ENCODE results near the gene MPRIP.

The MPRIP gene

DNA sequence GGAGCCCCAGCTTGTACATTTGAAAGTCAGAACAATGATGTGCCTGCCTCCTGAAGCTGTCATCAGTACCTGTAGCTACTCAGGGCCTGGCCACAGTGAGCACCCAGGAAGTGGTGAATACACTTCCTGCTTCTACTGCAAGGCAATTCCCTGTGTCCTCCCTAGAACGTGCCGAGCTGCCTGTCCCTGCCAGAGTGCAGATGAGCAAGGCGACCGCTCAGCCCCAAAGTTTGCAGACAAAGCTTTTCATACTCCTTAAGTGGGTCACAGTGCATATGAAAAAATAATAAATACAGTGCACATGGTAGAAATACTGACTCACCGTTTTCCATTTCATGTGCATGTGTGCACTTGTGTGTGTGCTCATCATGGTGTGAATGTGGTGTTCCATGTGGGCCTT lies 77.3 kb downstream of the MPRIP start:
- Histone ChIP-seq H3K27me3 (ENCODE audit: insufficient read depth, low read length) (no peaks in the 10 kb centered on the region), H3K9ac (ENCODE audit: low read depth, low read length) (no peak overlapping the region), H3K9me3 (ENCODE audit: insufficient read depth, low read depth, low read length) (no peaks in the 10 kb centered on the region), H3K27ac (ENCODE audit: low read depth, low read length) (no peak overlapping the region), H3K4me1 (ENCODE audit: insufficient read depth, low read length) (no peaks in the 10 kb centered on the region), H3K36me3 (ENCODE audit: insufficient read depth, low read length) (no peaks in the 10 kb centered on the region), H3K4me3 (ENCODE audit: low read length) (no peak overlapping the region)
- 94% methylated on average over 5 of the region's 5 CpGs for WGBS

- H3K27me3 ChIP-seq (ENCODE audit: insufficient read depth, low read length), result no peaks in the 10 kb centered on the region
- no peaks in the 10 kb centered on the region for H3K9me3 ChIP-seq (ENCODE audit: insufficient read depth, low read depth, low read length)
- no peak overlapping the region for H3K9ac ChIP-seq (ENCODE audit: low read depth, low read length)
- no peak overlapping the region for H3K4me3 ChIP-seq (ENCODE audit: low read length)
- no peak overlapping the region for H3K27ac ChIP-seq (ENCODE audit: low read depth, low read length)
- WGBS, result 92% methylated on average over 4 of the region's 4 CpGs
- no peaks in the 10 kb centered on the region for H3K4me1 ChIP-seq (ENCODE audit: insufficient read depth, low read length)
- no peaks in the 10 kb centered on the region for H3K36me3 ChIP-seq (ENCODE audit: insufficient read depth, low read length)
Measured at GRCh38 chr17:17120294-17120693, 78.0 kb downstream of the MPRIP start.

DNA sequence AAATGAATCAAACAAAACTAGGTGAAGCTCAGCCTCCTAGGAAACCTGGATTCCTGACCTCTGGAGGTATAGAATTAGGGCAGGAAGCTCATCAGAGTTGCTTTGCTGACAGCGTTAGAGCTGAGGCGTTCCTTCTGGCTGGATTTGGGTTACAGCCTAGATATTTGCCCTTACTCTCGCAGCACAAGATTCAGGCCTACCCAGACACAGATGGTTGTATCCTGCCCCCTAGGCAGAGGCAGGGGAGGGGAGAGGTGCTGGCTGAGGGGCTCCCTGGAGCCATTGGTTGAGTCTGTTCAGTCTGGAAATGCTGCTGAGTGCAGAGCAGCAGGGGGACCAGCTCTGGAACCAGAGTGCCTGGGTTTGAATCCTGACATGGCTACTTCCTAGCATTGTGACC lies 78.4 kb downstream of the MPRIP start:
- no peak overlapping the region for H3K4me3 ChIP-seq (ENCODE audit: low read length)
- no peaks in the 10 kb centered on the region for H3K27me3 ChIP-seq (ENCODE audit: insufficient read depth, low read length)
- H3K27ac ChIP-seq (ENCODE audit: low read depth, low read length), result no peak overlapping the region
- no peaks in the 10 kb centered on the region for H3K9me3 ChIP-seq (ENCODE audit: insufficient read depth, low read depth, low read length)
- H3K4me1 ChIP-seq (ENCODE audit: insufficient read depth, low read length), result no peaks in the 10 kb centered on the region
- H3K36me3 ChIP-seq (ENCODE audit: insufficient read depth, low read length), result no peaks in the 10 kb centered on the region
- WGBS, result 86% methylated on average over 3 of the region's 3 CpGs
- no peak overlapping the region for H3K9ac ChIP-seq (ENCODE audit: low read depth, low read length)

- Histone ChIP-seq H3K4me3 (ENCODE audit: low read length) (no peak overlapping the region), H3K9me3 (ENCODE audit: insufficient read depth, low read depth, low read length) (no peaks in the 10 kb centered on the region), H3K27me3 (ENCODE audit: insufficient read depth, low read length) (no peaks in the 10 kb centered on the region), H3K36me3 (ENCODE audit: insufficient read depth, low read length) (no peaks in the 10 kb centered on the region), H3K27ac (ENCODE audit: low read depth, low read length) (no peak overlapping the region), H3K4me1 (ENCODE audit: insufficient read depth, low read length) (no peaks in the 10 kb centered on the region), H3K9ac (ENCODE audit: low read depth, low read length) (no peak overlapping the region)
- 81% methylated on average over 8 of the region's 8 CpGs for WGBS
Measured at GRCh38 chr17:17121162-17121561, 78.9 kb downstream of the MPRIP start.

DNA sequence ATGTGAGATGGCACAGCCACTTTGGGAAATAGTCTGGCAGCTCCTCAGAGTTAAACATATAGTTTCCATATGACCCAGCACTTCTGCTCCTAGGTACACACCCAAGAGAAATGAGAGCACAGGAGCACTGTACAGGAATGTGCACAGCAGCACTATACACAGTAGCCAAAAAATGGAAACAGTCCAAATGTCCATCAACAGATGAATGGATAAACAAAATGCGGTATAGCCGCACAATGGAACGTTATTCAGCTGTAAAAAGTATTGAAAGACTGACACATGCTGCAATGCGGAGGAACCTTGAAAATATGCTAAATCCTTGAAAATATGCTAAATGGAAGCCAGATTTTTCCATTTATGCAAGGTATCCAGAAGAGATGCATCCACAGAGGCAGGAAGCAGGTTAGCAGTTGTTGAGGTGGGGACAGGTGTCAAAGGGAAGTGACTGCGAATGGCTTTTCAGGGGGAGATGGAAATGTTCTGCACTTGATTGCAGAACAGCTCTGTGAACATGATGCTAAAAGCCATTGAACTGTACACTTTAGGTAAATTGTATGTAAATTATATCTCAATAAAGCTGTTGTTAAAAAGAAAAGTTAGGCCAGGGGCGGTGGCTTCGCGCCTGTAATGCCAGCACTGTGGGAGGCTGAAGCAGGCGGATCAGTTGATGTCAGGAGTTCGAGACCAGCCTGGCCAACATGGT lies 80.7 kb downstream of the MPRIP start:
- H3K9ac ChIP-seq (ENCODE audit: low read depth, low read length), result no peak overlapping the region
- no peaks in the 10 kb centered on the region for H3K9me3 ChIP-seq (ENCODE audit: insufficient read depth, low read depth, low read length)
- no peak overlapping the region for H3K27ac ChIP-seq (ENCODE audit: low read depth, low read length)
- no peaks in the 10 kb centered on the region for H3K4me1 ChIP-seq (ENCODE audit: insufficient read depth, low read length)
- no peak overlapping the region for H3K4me3 ChIP-seq (ENCODE audit: low read length)
- H3K27me3 ChIP-seq (ENCODE audit: insufficient read depth, low read length), result no peaks in the 10 kb centered on the region
- WGBS, result 97% methylated on average over 10 of the region's 10 CpGs
- no peaks in the 10 kb centered on the region; the same call in 1 of the 2 replicates for H3K36me3 ChIP-seq (ENCODE audit: insufficient read depth, low read length)

DNA sequence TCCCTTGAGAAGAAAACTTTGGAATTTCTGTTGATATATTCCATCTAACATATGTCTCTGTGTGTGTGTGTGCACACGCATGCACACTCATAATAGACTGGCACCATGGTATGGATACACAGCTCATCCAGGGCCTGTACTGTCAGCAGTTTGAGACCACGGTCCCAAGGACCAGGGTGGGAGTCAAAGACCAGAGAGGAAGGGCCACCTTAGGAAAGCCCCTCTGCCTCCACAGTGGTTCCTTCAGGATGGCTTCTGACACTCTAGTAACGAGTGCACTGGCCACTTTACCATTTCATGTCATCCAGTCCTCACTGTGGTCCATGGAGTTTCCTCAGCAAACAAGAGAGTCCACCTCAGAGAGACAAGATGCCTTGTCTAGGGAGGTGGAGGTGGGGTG lies 82.1 kb downstream of the MPRIP start:
- no peaks in the 10 kb centered on the region for H3K9me3 ChIP-seq (ENCODE audit: insufficient read depth, low read depth, low read length)
- no peak overlapping the region for H3K27ac ChIP-seq (ENCODE audit: low read depth, low read length)
- H3K9ac ChIP-seq (ENCODE audit: low read depth, low read length), result no peak overlapping the region
- H3K36me3 ChIP-seq (ENCODE audit: insufficient read depth, low read length), result no peaks in the 10 kb centered on the region; the same call in 1 of the 2 replicates
- H3K4me1 ChIP-seq (ENCODE audit: insufficient read depth, low read length), result no peaks in the 10 kb centered on the region
- H3K4me3 ChIP-seq (ENCODE audit: low read length), result no peak overlapping the region
- no peaks in the 10 kb centered on the region for H3K27me3 ChIP-seq (ENCODE audit: insufficient read depth, low read length)
- 99% methylated on average over 3 of the region's 3 CpGs for WGBS

- H3K9me3 ChIP-seq (ENCODE audit: insufficient read depth, low read depth, low read length), result no peaks in the 10 kb centered on the region
- H3K27me3 ChIP-seq (ENCODE audit: insufficient read depth, low read length), result no peaks in the 10 kb centered on the region
- no peak overlapping the region for H3K27ac ChIP-seq (ENCODE audit: low read depth, low read length)
- no peak overlapping the region for H3K4me3 ChIP-seq (ENCODE audit: low read length)
- whole genome bisulfite sequencing, result 90% methylated on average over 6 of the region's 6 CpGs
- H3K4me1 ChIP-seq (ENCODE audit: insufficient read depth, low read length), result no peaks in the 10 kb centered on the region
- H3K36me3 ChIP-seq (ENCODE audit: insufficient read depth, low read length), result no peaks in the 10 kb centered on the region; the same call in 1 of the 2 replicates
- no peak overlapping the region for H3K9ac ChIP-seq (ENCODE audit: low read depth, low read length)
Measured at GRCh38 chr17:17125136-17126084, 83.2 kb downstream of the MPRIP start.

DNA sequence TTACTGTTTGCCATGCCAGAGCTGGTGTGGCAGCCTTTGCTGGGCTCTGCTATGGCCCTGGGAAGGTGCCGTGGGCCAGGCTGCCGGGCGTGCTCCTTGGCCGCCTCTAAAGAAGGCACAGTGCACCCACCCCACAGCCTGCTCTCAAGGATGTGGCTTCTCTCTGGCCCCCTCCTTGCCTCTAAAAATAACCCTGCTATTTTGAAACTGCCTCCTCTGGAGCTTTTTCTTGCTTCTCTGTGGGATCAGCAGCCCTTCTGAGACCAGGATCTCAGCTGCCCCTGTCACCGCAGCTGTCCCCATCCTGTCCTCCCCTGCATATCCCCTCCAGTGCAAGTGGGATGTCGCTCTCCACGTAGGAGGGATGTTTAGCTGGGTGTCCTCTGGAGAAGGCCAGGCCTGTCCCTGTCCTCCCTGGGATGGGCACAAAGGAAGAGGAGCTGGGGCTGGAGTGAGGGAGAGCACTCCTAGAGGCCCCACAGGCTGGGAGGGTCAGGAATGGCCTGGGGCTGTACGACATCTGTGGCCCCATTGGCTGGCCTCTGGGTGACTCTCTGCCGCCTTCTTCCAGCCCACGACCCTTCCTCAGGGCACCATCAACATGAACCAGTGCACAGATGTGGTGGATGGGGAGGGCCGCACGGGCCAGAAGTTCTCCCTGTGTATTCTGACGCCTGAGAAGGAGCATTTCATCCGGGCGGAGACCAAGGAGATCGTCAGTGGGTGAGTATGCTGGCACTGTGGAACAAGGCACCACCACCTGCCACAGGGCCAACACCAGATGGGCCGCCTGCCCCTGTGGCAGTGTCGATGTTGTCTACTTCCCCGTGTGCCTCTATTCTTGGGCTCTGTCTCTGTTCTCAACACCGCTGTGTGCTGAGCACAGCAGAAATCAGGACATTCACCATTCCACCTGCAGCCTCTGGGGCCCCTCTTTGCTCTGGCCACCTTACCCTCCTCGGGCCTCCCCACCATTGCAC lies 84.2 kb downstream of the MPRIP start:
- 90% methylated on average over 21 of the region's 21 CpGs for WGBS
- no peaks in the 10 kb centered on the region; the same call in 1 of the 2 replicates for H3K36me3 ChIP-seq (ENCODE audit: insufficient read depth, low read length)
- H3K9me3 ChIP-seq (ENCODE audit: insufficient read depth, low read depth, low read length), result no peaks in the 10 kb centered on the region
- H3K27me3 ChIP-seq (ENCODE audit: insufficient read depth, low read length), result no peaks in the 10 kb centered on the region
- no peak overlapping the region for H3K9ac ChIP-seq (ENCODE audit: low read depth, low read length)
- no peak overlapping the region for H3K4me3 ChIP-seq (ENCODE audit: low read length)
- no peak overlapping the region for H3K27ac ChIP-seq (ENCODE audit: low read depth, low read length)
- H3K4me1 ChIP-seq (ENCODE audit: insufficient read depth, low read length), result no peaks in the 10 kb centered on the region

DNA sequence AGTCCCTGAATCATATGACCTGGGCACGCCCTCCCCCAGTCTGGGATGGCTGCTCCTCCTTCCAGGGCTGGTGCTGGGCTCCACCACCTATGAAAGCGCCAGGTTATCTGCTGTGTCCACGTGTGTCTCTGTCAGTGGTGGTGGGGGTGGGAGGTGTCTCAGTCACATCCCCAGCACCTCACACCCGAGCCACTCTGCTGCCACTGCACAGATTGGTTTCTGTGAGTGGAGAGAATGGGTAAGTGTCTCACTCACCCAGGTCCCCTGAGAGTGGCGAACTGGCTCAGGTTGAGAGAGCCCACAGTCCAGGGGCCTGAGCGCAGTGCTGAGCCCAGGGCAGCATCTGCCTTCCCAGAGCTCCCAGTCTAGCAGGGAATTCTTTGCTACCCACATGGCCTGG lies 84.9 kb downstream of the MPRIP start:
- no peaks in the 10 kb centered on the region for H3K4me1 ChIP-seq (ENCODE audit: insufficient read depth, low read length)
- no peaks in the 10 kb centered on the region for H3K27me3 ChIP-seq (ENCODE audit: insufficient read depth, low read length)
- H3K27ac ChIP-seq (ENCODE audit: low read depth, low read length), result no peak overlapping the region
- 94% methylated on average over 6 of the region's 6 CpGs for WGBS
- no peak overlapping the region for H3K4me3 ChIP-seq (ENCODE audit: low read length)
- H3K9me3 ChIP-seq (ENCODE audit: insufficient read depth, low read depth, low read length), result no peaks in the 10 kb centered on the region
- no peak overlapping the region for H3K9ac ChIP-seq (ENCODE audit: low read depth, low read length)
- H3K36me3 ChIP-seq (ENCODE audit: insufficient read depth, low read length), result no peaks in the 10 kb centered on the region; the same call in 1 of the 2 replicates

GRCh38 chr17:17127730-17128291 lies 85.6 kb downstream of the MPRIP start:
- Histone ChIP-seq H3K27ac (ENCODE audit: low read depth, low read length) (no peak overlapping the region), H3K4me3 (ENCODE audit: low read length) (no peak overlapping the region), H3K36me3 (ENCODE audit: insufficient read depth, low read length) (peaks cover 2% of the 10 kb centered on the region; the same call in 1 of the 2 replicates), H3K9ac (ENCODE audit: low read depth, low read length) (no peak overlapping the region), H3K4me1 (ENCODE audit: insufficient read depth, low read length) (no peaks in the 10 kb centered on the region), H3K27me3 (ENCODE audit: insufficient read depth, low read length) (no peaks in the 10 kb centered on the region), H3K9me3 (ENCODE audit: insufficient read depth, low read depth, low read length) (no peaks in the 10 kb centered on the region)
- WGBS, result 92% methylated on average over 11 of the region's 11 CpGs

All from HUES64 (cell line).